ENCODE measurements around the gene MARK3.

MARK3 gene

DNA sequence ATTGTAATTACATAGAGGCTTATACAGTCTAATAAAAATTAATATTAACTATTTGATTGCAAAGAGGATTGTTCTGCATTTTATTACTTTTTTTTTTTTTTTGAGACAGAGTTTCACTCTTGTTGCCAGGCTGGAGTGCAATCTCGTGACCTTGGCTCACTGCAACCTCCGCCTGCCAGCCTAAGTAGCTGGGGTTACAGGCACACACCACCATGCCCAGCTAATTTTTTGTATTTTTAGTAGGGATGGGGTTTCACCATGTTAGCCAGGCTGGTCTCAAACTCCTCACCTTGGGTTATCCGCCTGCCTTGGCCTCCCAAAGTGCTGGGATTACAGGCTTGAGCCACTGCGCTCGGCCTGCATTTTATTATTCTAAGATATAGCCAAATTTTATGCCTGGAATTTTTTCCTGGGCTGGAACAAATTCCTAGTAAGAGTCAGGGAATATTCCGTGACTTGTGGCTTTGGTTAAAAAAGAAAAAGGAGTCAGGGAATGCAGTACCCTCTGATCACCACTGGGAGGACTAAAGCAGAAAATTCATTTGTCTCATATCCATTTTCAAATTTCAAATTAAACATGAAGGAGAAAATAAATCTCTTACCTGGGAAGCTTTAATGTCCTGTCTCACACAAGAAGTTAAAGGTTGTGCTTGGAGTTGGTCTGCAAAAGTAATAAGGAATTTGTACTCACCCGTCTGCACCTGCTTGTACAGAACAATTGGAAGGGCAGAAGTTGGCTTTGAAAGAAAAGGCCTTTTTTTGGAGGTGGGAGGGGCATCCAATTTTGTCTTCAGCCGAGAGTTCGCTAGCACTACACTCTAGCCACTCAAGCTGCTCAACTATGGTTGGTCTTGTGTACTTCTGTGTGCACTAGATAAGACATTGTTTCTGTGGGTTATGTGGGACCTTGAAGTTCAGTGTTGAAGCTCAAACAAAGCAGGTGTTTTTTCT lies 8.7 kb downstream of the MARK3 start:
- H3K4me3 ChIP-seq (ENCODE audit: low read depth, low read length): no peak overlapping the region

DNA sequence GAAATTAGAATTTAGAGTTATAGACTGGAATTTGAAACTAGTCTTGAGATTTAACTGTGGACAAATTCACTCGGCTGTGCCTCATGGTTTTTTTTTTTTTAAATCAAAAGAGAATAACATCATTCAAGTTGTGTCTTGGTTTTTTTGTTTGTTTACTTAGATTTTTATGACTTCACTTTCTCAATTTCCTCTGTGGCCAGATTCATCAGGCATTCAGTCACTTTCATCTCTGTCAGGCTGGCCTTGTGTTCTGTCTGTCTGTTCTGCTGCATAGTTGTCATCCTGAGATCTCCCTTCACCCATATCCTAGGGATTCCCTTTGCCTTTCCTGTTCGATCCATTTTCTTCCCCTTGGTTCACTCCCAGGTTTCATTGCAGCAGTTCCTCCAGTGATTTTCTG lies 10.0 kb downstream of the MARK3 start:
- H3K4me3 ChIP-seq (ENCODE audit: low read depth, low read length): no peak overlapping the region

DNA sequence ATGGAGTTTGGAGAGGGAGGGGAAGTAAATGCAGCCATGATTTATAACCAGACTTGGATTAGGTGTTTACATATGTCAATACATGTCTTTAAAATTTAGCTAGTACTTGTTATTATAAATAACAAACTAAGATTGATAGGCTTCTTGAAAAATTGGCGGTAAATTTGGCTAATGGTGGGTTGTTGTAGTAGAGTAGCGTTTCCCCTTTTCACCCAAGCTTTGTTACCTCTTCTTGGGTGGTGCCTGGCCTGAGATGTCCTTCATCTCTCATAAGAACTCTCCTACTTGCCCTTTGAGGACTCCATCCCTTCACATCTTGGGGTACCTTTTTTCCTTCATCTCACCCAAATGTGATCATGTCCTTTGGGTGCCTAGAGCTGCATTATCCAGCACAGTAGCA lies 11.2 kb downstream of the MARK3 start:
- no peak overlapping the region for H3K4me3 ChIP-seq (ENCODE audit: low read depth, low read length)

DNA sequence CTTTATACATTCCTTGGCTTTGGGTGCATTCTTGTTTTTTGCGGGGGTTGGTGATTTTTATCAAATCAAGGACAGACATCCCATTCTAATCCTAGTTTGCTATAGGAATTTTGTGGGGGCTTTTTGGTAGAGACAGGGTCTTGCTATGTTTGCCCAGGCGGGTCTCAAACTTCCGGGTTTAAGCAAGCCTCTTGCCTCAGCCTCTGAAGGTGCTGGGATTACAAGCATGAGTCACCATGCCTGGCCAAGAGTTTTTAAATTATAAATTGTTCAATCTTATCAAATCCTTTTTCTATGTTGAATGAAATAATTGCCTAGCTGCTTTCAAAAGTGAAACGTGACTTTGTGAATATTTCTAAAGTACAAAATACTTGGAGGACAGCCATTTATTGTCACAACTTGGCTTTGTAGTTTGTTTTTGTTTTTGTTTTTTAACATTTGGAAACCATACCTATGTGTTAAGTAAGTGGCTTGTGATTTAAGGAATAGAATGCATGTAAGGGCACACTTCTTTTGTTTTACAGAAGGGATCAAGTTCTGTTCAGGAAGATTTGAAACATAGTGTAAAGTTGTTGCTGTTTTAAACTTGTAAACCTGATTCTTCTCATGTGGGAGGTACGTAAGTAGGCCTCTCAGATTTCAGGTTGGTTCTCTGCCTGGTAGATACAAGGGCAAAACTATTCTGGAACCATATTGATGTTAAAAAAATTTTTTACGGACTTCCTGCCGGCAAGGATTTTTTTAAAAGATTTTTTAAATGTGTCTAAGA lies 13.4 kb downstream of the MARK3 start:
- no peak overlapping the region for H3K4me3 ChIP-seq (ENCODE audit: low read depth, low read length)

DNA sequence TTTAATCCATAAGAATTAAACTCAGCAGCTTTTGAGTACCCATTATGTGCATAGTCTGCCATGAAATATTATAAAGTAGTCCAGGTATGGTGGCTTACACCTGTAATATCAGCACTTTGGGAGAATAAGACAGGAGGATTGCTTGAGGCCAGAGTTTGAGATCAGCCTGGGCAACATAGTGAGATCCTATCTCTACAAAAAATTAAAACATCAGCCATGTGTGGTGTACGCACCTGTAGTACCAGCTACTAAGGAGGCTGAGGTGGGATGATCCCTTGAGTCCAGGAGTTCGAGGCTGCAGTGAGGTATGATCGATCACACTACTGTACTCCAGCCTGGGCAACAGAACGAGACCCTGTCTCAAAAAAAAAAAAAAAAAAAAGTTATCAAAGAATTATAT lies 15.3 kb downstream of the MARK3 start:
- no peak overlapping the region for H3K4me3 ChIP-seq (ENCODE audit: low read depth, low read length)

DNA sequence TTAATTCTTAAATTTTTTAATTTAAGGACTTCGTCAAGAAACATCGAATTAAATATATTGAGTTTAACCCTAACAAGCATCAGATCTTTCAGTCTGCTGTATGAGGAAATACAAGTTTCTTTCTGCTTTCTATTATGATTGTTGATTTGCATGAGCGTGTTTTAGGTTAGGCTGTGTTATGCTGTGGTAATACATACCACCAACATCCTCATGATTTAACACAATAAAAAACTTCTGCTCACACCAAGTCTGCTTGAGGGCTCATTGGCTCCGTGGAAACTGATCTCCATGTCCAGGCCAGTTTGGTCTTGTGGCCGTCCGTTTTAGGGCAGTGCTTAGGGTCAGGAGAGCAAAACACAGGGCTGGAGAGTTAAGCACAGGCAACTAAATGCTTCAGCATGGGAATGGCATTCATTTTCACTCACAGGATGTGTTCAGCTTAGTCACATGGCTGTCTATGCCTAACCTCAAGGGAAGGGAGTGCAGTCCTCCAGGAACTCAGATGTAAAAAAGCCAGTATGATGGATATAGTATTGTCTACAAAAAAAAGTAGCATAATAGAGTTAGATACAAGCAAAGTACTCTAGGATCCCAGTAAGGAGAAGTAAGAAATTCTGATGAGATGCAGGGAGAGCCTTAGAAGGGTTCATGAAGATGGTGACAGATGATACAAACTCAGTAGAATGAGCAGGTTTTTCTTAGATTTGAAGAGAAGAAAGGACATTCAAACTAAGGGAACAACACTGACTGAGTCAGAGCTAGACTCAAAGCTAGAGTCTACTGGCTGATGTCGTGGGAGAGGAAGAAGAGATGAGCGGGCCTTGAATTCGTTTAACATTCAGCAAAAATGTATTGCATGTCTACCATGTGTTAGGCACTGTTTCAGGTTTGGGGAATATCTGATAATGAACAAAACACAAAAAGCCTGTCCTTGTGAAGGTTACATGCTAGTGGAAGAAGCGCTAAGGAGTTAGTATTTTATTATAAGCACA lies 16.3 kb downstream of the MARK3 start:
- H3K4me3 ChIP-seq (ENCODE audit: low read depth, low read length): no peak overlapping the region

DNA sequence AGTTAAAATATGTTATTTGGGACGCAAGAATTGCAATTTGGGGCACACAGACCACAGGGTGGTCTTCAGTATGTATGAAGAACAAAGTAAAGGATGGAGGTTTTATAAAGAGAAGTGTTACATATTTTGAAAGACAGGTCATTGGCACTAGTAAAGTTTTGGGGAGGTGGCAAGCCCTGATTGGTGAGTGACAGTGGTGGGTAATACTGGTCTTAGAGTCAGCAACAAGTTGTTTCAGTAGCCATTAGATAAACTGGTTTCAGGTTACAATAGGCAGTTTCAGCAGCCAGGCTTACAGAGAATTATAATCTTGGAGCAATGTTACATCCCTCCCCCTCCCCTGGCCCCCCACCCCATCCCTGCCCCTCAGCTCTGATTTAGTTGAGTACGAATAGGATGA lies 17.5 kb downstream of the MARK3 start:
- no peak overlapping the region for H3K4me3 ChIP-seq (ENCODE audit: low read depth, low read length)

DNA sequence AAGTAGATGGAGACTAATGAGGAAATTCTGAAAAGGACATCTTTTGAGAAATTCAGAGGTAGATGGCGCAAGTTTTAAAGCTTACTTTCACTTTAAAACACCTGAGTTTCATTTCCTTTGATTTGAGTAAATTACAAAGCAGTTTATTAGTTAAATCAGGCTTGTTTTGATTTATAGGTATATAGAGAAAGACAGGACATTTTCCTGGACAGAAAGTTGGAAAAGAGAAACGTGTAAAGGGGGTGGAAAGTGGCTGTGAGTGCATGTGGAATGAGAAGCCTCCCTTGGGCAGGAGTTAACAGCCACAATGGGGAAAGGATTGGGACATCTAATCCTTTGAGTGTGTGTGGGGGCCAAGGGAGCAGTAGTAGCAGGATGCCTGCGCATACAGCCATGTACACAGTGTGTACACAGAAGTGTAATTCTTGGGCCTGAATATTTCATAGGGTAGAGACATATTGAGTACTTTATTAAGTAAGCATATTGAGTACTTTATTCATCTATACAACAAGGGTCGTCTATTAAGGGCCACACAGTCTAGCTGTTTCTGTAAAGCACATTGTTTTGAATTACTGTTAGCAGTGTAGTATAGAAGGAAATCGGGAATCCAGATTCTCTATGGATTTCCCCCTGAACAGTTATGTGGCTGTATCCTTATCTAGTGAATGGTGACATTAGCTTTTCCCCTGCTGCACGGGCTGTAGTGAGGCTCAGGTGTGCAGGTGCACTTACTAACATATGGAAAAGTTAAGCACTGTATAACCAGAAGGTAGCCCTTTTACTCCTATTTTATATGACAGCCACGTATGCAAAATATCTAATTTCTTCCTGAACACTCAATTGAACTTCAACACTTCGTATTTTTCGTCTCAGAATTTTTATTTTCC lies 19.1 kb downstream of the MARK3 start:
- H3K4me3 ChIP-seq (ENCODE audit: low read depth, low read length): no peak overlapping the region

DNA sequence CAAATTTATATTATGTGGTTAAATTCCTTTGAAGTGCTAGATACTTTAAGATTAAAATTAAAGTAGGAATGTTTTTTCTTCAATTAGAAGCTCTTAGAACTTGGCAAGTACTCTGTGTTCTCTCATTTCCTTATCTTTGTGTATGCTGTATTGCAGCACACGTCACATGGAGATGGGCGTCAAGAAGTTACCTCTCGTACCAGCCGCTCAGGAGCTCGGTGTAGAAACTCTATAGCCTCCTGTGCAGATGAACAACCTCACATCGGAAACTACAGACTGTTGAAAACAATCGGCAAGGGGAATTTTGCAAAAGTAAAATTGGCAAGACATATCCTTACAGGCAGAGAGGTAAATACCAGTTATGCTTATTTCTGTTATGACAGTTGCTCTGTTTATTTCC lies 19.7 kb downstream of the MARK3 start:
- no peak overlapping the region for H3K4me3 ChIP-seq (ENCODE audit: low read depth, low read length)

DNA sequence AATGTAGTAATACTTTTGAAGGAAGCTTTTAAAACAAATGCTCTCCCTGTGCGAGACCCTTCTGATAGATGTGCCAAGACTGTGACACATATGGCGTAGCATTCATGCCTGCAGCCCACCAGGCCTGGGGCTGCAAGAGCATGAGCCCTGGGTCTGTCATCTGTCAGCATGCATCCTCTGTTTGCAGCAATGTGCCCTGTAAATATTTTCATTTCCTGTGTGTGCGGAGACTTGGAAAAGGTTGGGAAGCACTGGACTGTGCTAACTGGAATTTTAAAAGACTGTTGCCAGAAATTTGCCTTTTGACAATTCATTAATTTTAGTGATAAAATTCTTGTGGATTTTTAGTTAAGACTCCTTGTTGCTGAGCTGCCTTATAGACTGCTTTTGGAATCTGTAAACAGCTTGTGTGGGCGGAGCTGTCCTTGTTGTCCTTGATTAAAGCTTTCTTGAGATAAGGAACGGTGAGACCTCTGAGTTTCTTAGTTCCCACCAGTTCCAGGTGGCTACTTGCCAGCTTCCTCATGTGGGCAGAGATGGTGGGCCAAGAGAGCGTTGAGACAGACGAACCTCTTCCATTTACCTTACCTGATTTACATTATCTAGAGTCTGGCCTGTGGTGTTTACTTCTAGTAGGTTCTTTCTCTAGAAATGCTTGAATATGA lies 23.4 kb downstream of the MARK3 start:
- no peak overlapping the region for H3K4me3 ChIP-seq (ENCODE audit: low read depth, low read length)

DNA sequence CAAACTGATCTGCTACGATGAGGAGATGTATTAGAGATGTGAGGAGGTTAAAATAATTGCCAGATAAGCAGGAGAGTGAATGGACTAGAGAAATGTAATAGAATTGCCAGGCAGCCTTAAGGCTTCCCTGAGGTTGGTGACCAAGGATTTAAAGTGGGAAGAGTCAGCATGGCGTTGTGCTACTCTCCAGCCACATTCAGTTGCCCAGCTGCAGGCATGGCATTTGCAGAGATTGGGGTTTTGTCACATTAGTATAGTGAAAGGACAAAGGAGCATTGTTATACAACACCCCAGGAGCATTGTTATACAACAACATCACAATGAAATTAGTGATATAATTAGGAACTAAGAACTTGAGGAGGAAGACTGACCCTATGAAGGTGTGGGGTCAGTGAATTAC lies 31.7 kb downstream of the MARK3 start:
- H3K4me3 ChIP-seq (ENCODE audit: low read depth, low read length): no peak overlapping the region

DNA sequence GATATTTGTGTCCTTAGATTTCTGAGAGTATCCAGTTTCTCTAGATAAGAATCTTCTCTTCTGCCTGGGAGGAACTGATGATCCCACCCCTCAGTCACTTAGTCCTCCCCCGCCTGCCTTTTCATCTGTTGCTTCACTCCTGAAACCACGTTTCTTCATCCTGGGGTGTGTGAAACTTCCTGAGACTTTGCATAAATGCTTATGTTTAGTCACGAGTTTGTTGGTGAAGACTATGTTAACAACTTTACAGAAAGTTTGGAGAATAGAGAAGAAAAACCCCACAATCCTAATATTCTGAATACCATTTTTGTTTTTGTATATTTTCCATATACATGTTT lies 33.2 kb downstream of the MARK3 start:
- no peak overlapping the region for H3K4me3 ChIP-seq (ENCODE audit: low read depth, low read length)

DNA sequence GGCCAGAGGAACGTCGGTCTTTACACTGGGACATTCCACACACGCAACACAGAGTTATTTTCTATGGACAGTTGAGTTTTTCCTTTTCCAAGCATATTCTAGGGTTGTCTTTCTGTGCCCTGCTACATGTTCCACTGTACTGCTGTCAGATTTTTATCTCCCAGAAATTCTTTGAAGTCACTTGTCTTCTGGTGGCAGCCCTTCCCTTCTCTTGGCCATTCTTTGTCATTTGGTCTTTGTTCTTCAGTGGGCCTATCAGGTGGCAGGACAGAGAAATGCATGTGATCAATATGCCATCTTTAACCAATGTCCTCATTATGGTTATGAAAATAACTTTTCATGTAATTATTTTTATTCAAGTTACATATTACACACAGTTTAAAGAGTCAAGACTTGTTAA lies 36.3 kb downstream of the MARK3 start:
- H3K4me3 ChIP-seq (ENCODE audit: low read depth, low read length): no peak overlapping the region

DNA sequence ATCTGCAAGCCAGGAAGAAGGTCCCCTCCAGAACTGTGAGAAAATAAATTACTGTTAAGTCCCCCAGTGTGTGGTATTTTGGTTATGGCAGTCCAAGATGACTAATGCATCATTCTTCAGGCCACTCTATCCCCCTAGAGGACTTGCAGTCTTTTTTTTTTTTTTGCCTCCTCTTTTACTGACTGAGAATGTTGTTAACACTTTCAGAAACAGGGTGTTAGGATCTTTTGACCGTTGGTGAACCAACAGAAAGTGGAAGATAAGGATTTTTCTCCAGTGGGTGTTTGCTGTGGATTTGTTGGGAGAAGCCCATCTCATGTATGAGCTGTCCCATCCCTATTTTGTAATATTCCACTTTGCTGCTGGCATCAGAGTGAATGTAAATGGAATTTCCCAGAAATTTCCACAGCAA lies 37.8 kb downstream of the MARK3 start:
- H3K4me3 ChIP-seq (ENCODE audit: low read depth, low read length): no peak overlapping the region

DNA sequence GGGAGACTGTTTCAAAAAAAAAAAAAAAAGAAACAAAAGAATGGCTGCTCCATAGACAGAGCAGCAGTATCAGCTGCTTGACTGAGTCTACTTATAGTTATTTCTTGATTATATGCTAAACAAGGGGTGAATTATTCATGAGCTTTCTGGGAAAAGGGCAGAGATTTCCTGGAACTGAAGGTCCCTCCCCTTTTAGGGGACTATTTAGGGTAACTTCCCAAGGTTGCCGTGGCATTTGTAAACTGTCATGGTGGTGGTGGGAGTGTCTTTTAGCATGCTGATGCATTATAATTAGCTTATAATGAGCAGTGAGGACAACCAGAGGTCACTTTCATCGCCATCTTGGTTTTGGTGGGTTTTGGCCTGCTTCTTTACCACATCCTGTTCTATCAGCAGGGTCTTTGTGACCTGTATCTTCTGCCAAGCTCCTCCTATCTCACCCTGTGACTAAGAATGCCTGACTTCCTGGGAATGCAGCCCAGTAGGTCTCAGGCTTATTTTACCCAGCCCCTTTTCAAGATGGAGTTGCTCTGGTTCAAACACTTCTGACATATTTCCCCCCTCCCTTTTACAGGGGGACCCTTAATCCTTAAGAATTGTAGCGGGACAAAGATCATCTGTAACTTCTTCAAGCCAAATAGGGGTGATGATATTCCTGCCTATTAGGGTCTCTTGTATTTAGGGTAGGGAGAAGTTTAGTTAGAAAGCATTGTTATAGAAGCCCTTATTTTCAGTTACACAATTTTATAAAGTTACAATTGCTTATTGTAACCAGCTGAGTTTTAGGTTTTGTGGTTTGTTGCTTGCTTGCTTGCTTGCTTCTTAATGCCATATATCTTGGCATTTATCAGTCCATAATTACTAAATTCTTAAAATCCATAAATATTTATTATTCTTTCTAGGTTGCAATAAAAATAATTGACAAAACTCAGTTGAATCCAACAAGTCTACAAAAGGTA lies 42.5 kb downstream of the MARK3 start:
- no peak overlapping the region for H3K4me3 ChIP-seq (ENCODE audit: low read depth, low read length)

DNA sequence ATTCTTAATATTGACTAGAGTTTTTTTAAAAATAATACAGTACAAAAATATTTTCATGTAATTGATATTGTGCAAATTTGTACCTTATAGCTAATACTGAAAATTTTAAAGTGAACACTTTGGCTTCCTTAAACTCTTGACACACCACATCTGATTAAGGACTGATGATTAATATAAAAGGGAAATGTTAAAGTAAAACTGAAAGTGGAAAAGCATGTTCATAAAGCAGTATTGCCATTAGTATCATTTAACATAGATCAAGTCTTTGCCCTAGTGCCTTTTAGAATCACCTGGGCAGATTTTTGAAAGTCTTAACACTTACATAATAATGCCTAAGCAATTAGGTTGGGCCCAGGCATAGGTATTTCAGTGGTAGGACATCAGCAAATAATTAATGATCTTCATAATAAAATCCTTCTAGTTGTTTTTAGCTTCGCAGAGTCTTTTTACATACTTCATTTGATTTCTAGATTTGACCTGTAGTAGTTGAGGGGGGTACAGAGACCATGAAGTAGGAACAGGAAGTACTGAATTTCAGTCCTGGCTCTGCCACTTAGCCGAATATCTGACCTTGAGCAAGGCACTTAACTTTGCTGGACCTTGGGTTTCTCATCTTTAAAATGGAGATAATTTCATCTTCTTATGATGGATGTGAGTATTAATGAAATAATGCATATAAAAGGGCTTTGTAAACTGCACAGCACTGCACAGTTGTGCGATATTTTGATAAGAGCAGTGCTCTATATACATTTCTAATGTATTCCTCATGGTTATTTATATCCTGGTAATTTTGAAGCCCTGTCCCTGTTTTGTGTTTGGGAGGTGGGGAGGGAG lies 43.7 kb downstream of the MARK3 start:
- no peak overlapping the region for H3K4me3 ChIP-seq (ENCODE audit: low read depth, low read length)

DNA sequence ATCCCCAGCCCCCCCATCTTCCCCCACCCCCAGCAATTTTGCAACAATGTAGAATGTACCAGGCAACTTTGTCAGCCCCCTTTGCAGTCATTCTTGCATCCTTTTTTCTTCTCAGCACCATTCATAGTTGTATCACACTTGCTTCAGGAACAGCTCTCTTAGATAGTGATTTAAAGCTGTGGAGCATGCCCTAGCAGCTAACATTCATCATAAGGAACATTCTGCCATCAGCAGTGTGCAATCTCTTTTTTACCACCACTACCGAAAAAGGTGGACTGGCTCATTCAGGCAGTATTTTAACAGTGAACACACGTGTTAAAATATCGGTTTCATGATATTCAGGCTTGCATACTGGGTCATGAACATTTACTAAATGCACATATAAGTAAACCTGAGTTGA lies 45.1 kb downstream of the MARK3 start:
- no peak overlapping the region for H3K4me3 ChIP-seq (ENCODE audit: low read depth, low read length)

DNA sequence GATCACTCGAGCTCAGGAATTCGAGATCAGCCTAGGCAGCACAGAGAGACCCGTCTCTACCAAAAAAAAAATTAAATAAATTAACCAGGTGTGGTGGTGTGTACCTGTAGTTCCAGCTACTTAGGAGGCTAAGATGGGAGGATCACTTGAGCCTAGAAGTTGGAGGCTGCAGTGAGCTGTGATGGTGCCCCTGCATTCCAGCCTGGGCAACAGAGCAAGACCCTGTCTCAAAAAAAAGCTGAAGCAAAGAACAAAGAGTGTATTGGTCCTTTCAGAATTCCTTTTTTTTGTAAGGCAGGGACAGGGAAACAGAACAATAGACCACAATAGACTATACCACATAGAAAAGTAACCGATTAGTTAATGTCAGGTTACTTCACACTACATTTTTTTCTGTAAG lies 47.4 kb downstream of the MARK3 start:
- no peak overlapping the region for H3K4me3 ChIP-seq (ENCODE audit: low read depth, low read length)
